HG03469 (cell line): ENCODE results near the gene MAB21L4.

Experiments
- ATAC-seq: cut with Tn5 transposase; IDR thresholded peaks from one replicate; pipeline ENCODE4 v1.9.1; 2021; ENCODE audit warnings: mild to moderate bottlenecking, moderate library complexity, moderate number of reproducible peaks; ENCODE audit not compliant: unreplicated experiment

MAB21L4 gene

DNA sequence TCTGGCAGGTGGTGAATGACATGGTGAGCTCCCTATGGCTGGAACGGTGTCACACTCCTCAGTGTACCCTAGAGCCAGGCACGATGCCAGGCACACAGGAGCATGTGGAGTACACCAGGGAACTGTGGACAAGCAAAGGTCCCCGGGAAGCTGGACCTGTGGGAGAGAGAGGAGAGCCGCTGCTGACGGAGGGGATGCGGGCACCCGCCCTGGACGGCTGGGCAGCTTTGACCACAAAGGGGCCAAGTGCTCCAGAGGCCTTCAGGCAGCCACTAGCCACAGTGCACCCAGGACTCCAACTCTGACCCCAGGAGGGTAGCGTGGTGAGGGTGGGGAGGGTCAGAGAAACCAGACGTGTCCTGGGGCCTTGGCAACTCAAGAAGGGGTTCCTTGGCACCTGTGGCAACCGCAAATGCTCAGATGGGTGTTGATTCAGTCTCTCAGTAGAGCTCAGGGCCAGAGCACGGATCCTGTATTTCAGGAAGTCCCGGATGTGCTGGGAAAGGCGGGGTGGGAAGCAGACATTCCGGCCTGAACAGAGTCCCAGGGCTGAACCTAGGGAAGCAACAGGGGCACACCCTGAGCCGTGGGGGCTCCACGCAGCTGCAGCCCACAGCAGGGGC is 2.3 kb upstream of the MAB21L4 start:
- no peak for ATAC-seq

DNA sequence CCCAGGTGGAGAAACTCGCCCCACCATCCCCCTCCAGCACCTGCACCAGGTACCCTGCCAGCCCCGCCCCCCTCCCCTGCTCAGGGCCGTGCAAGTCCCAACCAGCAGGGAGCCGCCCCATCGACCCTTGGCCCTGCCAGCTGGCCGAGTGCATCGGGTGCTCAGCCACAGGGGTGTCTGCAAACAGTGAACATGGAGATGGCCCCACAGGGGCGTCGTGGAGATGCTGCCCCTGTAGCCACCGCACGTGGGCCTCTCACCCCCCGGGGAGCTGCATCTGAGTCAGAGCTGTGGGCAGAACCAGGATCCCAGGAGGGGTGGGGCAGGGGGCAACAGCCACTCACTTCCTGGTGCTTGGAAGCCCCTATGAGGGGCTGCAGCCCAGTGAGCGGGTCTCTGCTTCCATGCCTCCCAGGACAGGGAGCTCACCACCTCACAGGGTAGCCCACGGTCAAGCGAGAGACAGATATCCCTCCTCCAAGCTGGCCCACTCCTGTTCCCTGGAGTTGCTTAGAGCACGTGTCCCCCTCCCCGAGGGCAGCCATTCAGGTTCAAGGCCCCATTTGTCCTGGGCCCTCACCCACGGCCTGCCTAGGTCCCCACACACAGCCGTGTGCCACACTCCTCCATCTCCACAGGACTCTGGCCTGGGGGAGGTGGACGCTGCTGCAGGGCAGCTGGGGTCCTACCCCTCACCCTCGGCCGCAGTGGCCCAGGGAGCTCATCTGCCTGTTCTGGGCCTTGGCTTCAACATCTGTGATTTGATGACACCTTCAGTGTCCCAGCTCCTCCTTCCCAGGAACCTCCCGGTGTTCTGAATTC is 1.1 kb upstream of the MAB21L4 start:
- no peak for ATAC-seq

DNA sequence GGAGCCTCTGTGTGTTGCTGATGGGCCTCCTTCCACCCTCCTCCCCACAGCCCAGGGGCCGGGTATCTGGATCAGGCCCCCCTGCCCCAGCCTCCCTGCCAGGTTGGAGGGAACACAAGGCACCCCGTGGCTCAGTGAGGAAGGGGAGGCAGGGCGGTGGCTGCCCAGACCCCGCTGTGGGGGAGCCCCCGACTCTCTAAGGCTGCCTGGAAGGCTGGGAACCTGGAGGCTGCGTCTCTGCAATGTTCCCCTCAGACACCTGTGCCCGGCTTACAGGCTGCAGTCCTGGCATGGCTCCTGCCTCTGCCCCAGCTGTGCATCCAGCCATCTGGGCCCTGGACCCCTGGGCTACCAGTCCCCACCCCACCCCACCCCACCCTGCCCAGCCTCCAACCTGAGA is 438 bp upstream of the MAB21L4 start:
- ATAC-seq = no peak

DNA sequence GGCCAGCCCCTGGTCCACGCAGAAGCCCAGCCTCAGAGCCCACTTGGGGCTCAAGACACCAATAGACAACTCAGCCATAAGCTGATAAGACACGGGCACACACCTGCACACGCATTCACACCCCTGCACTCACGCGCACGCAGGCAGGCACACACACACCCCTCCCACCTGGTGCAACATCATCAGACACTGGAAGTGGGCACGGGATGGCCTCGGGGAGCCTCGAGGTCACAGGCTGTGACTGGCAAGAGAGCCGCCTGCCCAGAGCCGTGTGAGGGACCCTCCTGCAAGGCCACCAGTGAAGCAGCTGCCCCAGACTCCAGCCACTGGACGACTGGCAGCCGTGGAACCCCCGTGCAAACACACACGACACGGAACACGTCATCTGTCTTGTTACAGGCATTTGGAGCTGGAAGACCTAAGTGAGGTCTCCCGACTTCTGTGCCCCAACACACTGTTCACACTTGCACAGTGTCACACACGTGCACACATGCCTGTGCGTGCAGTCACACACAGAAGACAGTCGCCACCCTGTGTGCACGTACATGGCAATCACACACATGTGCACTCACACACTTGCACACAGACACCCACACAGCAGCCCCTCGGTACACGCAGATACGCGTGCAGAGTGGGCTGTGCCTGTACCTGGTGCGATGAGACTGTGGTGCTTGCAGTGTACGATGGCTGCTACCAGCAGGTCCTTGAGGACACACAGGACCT is 959 bp downstream of the MAB21L4 start:
- ATAC-seq = no peak

DNA sequence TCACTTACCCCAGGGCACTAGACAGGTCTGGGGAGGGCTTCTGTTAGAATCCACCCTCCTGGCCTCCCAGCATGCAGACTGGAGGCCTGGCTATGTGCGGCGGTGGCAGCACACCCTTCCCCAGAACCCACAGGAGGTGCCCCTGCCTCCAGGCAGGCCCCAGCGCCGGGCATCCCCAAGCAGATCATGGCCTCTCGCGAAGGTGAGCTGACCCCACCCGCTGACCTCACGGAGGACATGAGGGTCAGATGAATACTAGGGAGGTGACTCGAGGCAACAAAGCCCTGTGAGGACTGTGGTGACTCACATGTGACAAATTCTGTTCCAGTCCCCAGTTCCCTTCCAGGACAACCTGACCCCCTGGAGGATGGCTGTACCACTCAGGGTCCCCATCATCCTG is 1.9 kb downstream of the MAB21L4 start:
- ATAC-seq = no peak

DNA sequence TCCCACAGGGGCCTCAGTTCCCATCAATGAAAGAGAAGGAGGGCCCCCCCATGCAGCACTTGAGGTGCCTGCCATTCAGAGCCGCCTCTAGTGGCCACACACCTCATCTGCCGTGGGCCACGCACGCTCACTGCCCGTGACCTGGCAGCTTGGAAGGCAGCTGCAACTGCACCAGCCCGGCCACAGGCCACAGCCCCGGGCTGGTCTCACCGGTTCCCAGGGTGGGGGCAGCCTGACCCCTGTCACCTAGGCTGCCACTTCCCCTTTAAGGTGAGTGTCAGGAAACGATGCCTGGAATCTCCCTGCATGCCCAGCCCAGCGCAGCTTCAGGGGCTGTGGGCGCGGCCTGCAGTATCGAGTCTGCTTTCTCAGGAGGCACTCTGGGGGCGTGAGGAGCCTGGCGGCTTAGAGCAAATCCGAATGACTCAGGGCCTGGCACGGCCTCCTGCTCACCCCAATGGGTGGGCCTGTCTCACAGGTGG is 2.6 kb downstream of the MAB21L4 start:
- no peak for ATAC-seq

DNA sequence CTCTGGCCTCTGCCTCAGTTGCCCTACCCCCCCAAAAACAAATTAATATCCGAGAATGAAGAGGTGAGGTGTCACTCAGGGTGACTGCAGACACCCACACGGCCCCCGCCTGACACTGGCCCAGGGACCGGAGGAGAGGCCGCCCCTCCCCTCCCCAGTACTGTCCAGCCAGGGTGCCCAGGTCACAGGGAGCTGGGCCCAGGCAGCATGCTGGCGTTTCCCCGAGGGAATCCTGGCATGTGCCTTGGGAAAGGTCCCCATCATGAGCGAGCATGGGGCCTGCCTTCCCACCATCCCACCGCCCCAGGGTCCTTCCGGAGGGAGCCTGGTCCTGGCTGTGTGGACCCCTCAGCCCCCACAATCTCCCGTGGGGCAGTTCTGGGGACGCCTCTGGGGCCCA is 3.0 kb downstream of the MAB21L4 start:
- ATAC-seq = no peak

DNA sequence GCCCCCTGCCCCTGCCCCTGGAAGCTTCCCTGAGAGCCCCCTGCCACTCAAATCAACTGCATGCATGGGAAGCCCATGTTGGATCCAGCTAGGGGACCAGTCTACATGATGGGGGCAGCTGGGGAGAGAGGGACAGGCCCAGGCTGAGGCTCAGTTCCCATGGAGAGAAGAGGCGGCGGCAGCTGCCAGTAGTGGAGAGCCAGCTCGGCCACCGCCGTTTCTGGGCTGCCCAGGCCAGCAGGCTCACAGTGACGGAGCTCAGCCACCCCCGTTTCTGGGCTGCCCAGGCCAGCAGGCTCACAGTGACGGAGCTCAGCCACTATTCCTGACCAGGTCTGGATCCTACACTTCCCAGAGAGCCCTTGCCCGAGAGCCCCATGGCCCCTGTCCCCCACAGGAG is 3.6 kb downstream of the MAB21L4 start:
- no peak for ATAC-seq

DNA sequence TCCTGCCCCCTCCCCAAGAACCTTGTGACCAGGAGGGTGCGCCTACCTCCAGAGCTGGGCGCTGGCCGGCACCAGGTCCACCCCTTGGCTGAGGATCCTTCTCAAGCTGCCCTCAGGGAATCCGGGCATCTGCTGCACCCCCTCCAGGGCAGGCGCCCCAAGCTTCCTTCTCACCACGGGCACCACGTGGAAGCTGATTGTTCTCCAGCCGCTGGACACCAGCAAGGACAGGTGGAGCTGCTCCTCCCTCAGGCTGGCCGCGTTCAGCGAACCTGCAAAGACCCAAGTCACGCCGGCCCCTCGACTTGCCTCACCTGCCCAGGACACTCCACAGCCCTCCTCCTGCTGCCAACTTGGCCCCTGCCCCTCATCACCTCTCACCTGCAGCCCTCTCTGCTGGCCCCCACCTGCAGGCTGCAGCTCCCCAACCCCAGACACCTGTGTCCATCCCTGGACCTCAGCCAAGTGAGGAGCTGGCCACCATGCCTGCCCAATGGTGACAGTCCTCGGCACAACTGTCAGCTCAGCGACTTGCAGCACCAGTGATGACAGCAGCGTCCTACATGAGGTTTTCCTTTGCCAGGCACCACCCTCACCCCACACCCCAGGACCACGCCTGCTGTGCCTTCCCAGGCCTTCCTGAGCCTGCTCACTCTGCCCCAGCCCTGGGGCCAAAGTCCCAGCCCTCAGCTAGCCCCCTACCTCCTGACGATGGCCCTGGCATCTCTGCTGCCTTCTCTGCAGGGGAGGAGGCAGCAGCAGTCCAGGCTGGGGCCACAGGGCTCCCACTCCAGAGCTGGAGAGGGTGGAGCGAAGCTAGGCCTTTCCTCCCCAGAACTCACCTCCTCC is 4.2 kb downstream of the MAB21L4 start:
- no peak for ATAC-seq

DNA sequence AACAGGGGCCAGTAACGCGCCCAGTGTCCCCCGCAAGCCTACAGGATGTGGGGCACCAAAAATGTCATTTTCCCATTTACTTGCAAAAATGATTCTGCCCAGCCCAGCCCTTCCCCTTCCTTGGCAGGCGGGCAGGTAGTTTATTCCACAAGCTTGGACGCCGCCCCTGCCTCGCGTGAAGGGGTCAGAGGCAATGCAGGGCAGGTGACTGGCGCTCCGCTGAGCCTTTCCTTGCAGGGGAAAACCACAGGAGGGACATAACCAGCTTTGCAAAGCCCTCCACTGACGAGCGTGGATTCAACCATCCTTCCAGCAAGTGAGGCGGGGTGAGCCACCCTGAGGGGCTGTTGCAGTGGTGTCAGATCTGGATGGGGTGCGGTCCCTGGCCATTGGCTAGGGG is 5.3 kb downstream of the MAB21L4 start:
- no peak for ATAC-seq

DNA sequence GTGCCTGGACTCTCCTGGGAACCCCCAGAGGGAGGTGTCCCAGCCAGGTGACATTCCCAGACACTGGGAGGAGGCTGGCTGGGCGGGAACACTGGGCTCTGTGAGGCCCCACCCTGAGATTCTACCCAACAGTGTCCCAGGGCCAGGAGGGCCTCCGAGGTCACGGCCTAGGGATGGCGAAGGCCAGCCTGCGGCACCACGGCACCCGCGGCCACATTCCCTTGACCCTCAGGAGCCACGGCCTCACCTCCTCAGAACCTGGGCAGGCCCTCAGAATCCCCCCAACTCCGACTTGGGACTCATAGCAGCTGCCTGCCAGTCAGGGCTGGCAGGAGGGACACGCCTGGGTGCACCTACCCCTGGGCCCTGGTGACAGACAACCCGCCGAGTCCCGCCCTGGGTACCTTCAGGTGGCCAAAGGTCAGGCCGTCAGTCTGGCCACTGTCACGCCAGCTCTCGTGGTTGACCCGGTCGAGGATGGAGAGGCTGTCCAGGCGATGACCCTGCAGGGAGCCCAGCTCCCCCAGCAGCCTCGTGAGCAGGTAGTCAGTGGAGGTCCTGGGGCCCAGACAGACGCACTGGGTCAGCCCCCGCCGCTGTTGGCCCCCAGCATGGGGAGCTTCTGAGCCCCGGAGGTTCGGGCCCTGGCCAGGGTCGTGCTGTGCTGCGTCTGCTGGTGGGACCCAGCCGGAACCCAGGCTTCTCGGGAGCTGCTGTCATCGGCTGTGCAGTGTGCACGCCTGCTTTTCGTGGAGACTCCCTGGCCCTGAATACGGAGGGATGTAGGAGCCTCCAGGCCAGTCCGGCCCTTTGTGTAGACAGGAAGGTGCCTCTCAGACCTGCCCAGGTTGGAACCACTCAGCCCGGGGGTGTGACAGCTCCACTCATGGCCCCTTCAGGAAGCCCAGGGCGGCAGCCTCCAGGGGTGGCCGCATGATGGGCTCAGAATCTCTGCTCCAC is 6.1 kb downstream of the MAB21L4 start:
- ATAC-seq = no peak

DNA sequence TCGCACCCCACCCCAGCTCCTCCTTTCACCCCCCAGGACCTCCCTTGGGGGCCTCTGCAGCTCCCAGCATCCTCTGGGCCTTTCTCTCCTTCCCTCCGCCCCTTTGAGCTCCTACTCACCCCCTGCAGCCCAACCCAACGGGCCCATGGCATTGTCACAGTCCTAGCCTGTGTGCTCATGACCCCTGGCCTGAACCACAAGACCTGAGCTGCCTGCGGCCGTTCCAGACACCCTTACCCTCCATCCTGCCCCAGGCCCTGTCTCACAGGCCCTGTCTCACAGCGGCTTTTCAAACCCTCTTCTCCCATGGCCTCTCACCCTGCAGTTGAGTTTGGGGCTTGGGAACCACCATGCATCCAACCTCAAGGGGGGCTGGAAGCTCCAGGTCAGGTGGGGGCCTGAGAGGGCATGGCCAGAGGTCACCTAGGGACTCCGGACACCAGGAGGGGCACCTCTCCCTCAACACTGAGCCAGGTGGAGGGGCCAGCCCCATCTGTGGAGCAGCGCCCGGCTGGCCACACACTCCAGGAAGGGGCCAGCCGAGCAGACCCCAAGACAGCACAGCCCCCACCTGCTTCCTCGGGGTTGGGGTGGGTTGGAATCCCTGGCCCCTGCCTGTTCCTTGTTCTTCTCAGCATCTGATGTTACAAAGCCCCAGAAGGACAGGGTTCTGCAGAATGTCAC is 6.9 kb downstream of the MAB21L4 start:
- ATAC-seq = no peak

DNA sequence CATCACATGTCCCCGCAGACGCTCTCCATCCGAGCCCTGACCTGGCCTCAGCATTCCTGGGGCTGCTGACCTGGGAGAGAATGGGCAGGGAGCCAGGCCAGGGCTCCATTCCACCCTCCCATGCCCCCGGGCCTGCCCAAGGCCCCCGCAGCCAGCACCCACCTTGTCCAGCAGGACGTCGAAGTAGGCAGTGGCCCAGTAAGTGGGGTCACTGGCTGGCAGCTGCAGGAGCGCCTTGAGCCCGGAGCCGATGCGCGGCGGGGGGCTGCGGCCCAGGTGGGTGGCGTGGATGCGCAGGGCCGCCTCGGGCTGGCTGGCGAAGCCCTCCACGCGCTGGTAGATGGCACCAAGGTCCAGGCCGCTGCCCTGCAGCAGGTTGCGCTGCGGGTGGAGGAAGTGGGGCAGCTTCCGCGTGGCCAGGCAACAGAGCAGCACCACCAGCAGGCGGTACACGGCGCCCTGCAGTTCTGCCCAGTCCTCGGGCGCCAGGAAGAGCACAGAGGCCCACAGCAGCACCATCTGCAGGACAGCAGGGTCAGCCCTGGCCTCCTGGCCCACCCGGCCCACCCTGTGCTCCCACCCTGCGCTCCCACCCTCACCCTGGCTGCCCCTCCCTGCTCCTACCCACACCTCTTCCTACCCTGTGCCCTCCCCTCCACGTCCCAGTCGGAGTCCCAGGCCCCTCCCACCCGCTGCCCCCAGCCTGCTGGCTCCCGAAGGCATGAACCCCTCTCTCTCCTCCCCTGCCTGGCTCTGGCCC is 7.6 kb downstream of the MAB21L4 start:
- no peak for ATAC-seq

DNA sequence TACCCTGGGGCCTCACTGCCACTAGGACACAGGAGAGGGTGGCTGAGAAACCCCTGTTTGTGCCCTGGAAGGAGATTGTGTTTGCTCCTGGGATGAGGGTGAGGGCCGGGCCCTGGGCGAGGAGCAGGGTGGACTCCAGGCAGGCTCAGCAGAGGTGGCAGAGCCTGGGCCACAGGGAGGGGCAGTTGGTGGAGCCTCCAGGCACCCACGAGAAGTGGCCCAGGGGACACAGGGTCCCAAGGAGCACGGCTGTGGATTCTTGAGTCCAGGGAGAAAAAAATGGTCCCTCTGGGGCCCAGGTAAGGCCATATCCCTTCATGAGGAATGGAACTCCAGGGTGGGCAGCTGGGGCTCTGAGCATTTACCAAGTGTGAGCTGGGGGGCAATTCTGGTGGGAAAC is 8.3 kb downstream of the MAB21L4 start:
- ATAC-seq = no peak

DNA sequence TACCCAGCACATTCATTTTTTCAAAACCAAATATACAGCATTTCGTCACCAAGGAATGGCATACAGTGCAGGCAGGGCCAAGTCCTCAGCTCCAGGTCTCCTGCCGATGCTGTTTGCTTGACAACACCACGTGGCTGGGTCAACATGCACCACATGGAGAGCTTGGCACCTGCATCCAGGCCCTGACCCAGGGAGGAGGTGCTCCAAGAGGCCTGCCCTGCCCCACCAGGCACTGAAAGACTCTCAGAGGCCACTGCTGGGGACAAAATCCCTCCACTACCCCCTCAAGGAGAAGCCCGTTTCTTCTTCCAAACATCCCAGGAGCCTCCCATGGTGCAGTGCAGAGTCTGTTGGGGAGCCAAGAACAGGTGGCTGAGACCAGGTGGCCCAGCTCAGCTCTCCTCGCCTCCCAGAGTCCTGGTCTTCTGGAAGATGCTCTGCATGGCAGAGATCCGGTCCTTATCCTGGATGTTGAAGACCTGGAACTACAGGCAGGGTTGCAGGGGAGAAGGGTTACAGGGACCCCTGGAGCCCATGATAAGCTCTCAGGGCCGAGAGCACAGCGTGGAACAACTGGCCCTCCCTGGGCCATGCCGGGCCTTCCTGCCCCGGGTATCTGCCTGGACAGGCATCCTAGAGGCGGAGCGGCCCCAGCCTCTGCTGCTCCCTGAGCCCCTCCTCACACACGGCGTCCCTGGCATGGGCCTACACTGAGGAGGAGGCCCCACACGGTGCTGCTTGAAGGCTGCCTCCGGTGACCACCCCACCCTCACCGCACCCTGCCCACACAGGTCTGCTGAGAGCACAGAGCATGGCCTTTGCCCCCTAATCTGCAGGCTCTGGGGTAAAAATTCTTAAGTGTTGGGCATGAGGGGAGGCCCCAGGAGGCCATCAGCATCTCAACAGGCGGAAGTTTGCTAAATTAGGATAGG is 9.0 kb downstream of the MAB21L4 start:
- ATAC-seq = no peak

DNA sequence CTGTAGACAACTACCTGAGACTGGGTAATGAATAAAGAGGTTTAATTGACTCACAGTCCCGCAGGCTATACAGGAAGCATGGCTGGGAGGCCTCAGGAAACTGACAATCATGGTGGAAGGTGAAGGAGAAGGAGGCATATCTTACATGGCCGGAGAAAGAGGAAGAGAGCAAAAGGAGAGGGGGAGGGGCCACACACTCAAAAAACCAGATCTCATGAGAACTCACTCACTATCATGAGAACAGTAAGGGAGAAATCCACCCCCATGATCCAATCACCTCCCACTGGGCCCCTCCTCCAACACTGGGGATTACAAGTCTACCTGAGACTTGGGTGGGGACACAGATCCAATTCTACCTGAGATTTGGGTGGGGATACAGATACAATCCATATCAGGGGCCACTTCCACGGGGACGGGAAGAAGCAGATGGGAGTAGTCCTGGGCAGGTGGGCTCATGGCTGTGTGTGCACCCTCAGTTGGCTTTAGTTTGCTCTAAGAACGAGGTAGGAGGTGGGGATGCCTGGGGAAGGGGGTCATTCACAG is 9.9 kb downstream of the MAB21L4 start:
- ATAC-seq = no peak

DNA sequence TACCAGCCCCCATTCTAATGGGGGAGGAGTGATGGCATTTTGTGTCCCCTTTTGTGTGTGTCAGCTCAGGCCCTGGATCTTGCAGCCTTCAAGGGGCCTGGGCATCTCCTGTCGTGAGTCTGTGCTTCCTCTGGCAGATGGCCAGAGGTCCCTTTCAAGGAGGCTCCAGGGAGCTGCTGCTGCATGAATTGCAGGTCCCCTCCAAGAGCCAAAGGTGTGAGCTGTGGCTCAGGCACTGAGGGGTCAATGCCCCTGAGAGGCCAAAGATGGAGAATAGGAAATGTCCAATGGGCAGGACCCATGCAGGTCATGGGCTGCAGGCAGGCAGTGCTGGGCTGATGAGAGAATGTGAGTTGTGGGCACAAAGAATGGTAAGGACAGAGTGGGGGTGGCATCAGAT is 10.4 kb downstream of the MAB21L4 start:
- ATAC-seq = no peak
